Dendritic cell treated with granulocyte-macrophage colony-stimulating factor and Interleukin-4, amounts not matched to agents 40 ng/mL and 50 ng/mL, for 4 days (primary cell): ENCODE measurements around the gene ATP6V0A1.
"Not testable (repeated sequence)": the region's sequence is repeated elsewhere in the genome, so short reads cannot be mapped to it uniquely, and the experiment has no call there.

Source experiments
- H3K27ac Mint-ChIP-seq: one replicate; pipeline ENCODE4 v1.8.0; 2022; ENCODE audit warnings: mild to moderate bottlenecking, mixed read lengths
- H3K27me3 Mint-ChIP-seq: one replicate; pipeline ENCODE4 v1.8.0; 2022; ENCODE audit warnings: mild to moderate bottlenecking, mixed read lengths
- H3K36me3 Mint-ChIP-seq: one replicate; pipeline ENCODE4 v1.8.0; 2022; ENCODE audit warnings: low read depth, mixed read lengths
- H3K4me1 Mint-ChIP-seq: one replicate; pipeline ENCODE4 v1.8.0; 2022; ENCODE audit warnings: low read depth, mixed read lengths
- H3K4me3 Mint-ChIP-seq: one replicate; pipeline ENCODE4 v1.8.0; 2022; ENCODE audit warnings: mild to moderate bottlenecking, moderate library complexity, mixed read lengths
- H3K9me3 Mint-ChIP-seq: one replicate; pipeline ENCODE4 v1.8.0; 2022; ENCODE audit warnings: mixed read lengths
- intact Hi-C: fragments of 100-400 bp; cut with micrococcal nuclease; formaldehyde crosslinking; loops from one replicate; pipeline ENCODE4 v1.15.0; 2022

ATP6V0A1 gene

DNA sequence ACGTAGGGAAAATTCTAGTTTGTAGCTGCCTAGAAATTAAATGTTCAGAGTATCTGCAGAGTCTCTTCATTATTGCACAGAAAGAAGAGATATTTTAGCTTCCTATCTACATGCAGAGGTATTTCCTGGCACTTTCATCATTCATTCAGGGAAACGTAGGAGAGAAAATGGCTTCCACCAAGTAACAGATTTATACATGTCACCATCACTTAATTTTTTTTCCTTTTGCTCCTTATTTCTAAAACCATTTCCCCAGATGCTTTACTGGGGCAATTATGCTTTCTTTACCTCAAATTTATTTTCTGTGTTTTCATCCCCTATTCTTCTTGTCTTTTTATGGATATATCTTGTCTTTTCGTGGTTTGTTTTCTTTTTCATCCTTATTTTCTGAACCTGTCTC lies 18.5 kb downstream of the ATP6V0A1 start:
- Mint-ChIP-seq H3K4me3 (no peak overlapping the region), H3K27ac (no peak overlapping the region), H3K36me3 (peaks cover 96% of the 10 kb centered on the region), H3K9me3 (no peaks in the 10 kb centered on the region), H3K4me1 (peaks cover 34% of the 10 kb centered on the region), H3K27me3 (no peaks in the 10 kb centered on the region)
- intact Hi-C loops = no loop called here

DNA sequence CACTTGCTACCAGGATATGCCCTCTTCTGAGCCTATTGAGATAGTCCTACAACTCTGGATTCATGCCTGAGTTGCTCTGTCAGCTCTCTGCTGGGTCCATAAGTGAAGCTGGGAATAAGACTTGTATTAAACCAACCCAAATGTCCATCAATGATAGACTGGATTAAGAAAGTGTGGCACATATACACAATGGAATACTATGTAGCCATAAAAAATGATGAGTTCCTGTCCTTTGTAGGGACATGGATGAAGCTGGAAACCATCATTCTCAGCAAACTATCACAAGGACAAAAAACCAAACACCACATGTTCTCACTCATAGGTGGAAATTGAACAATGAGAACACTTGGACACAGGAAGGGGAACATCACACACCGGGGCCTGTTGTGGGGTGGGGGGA lies 19.1 kb downstream of the ATP6V0A1 start:
- H3K4me3 Mint-ChIP-seq, H3K9me3 Mint-ChIP-seq, H3K27me3 Mint-ChIP-seq, intact Hi-C loops, H3K27ac Mint-ChIP-seq: not testable (repeated sequence)
- Mint-ChIP-seq H3K36me3 (peaks cover 96% of the 10 kb centered on the region), H3K4me1 (peaks cover 34% of the 10 kb centered on the region)

DNA sequence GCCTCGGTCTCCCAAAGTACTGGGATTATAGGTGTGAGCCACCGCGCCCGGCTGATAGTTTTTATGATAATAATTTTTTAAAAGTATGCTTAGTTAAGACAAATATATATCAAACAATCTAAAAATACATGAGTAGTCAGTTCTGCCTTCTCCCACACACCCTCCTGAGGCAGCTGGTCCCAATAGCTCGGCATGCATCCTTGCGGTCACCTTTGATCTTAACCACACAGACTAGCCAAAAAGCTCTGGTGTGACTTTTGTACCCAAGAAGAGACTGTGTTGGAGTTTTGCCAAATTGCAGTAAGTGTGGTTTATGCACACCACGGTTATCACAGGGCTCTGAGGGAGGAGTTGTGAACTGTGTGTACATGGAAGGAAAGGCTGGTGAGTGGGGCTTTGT lies 25.6 kb downstream of the ATP6V0A1 start:
- Mint-ChIP-seq H3K27ac (no peak overlapping the region), H3K4me1 (no peaks in the 10 kb centered on the region), H3K27me3 (no peaks in the 10 kb centered on the region), H3K36me3 (peaks cover 100% of the 10 kb centered on the region), H3K9me3 (no peaks in the 10 kb centered on the region), H3K4me3 (no peak overlapping the region)
- intact Hi-C loops = no loop called here

DNA sequence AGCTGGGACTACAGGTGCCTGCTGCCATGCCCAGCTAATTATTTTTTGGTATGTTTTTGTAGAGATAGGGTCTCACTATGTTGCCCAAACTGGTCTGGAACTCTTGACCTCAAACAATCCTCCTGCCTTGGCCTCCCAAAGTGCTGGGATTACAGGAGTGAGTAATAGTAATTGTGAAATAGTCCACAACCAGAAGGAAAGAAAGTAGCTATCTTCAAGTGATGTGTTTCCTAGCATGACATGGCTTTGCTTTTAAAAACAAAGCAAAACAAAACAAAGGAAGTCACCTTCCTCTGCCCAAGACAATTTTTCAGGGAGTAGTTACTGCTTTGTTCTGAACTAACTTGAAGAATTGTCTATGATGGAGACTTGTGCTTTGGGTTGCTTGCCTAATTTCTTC lies 27.0 kb downstream of the ATP6V0A1 start:
- intact Hi-C loops = no loop called here
- no peak overlapping the region for H3K4me3 Mint-ChIP-seq
- H3K27ac Mint-ChIP-seq = no peak overlapping the region
- peaks cover 100% of the 10 kb centered on the region for H3K36me3 Mint-ChIP-seq
- no peaks in the 10 kb centered on the region for H3K9me3 Mint-ChIP-seq
- no peaks in the 10 kb centered on the region for H3K4me1 Mint-ChIP-seq
- no peaks in the 10 kb centered on the region for H3K27me3 Mint-ChIP-seq

DNA sequence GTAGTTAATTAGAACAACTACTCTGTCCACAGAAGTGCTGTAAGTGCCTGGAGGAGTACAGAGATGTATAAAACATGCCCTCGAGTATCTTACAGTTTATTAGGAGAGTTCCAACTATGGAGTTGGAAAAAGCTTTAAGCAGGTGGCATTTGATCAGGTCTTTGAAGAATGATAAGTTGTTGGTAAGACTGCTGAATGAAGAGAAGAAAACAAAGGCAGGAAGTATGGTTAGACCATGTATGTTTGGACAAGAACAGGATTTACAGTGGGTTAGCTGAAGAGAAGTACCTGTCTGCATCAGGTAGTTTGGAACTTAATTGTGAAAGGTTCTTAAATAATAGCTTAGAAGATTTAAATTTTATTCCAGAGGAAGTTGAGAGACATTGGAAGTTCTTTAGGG lies 29.4 kb downstream of the ATP6V0A1 start:
- peaks cover 100% of the 10 kb centered on the region for H3K36me3 Mint-ChIP-seq
- H3K9me3 Mint-ChIP-seq = no peaks in the 10 kb centered on the region
- intact Hi-C loops = no loop called here
- H3K27ac Mint-ChIP-seq = no peak overlapping the region
- no peak overlapping the region for H3K4me3 Mint-ChIP-seq
- no peaks in the 10 kb centered on the region for H3K4me1 Mint-ChIP-seq
- no peaks in the 10 kb centered on the region for H3K27me3 Mint-ChIP-seq

DNA sequence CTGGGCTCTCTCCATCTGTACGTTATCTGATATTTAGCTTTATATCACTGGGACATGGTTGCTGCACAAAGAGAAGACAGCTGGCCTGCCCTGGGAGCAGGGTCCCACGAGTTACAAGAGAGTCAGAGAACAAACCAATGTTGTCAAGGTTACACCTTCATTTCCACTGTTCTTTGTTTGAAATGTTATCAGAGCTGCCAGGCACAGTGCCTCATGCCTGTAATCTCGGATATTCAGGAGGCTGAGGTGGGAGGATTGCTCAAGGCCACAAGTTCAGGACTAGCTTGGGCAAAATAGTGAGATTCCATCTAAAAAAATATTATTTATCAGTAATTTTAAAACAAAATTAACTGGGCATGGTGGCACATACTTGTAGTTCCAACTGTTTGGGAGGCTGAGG lies 34.6 kb downstream of the ATP6V0A1 start:
- Mint-ChIP-seq H3K36me3 (peaks cover 100% of the 10 kb centered on the region), H3K4me1 (no peaks in the 10 kb centered on the region), H3K27ac (no peak overlapping the region), H3K4me3 (no peak overlapping the region), H3K9me3 (no peaks in the 10 kb centered on the region), H3K27me3 (no peaks in the 10 kb centered on the region)
- intact Hi-C loops = no loop called here

DNA sequence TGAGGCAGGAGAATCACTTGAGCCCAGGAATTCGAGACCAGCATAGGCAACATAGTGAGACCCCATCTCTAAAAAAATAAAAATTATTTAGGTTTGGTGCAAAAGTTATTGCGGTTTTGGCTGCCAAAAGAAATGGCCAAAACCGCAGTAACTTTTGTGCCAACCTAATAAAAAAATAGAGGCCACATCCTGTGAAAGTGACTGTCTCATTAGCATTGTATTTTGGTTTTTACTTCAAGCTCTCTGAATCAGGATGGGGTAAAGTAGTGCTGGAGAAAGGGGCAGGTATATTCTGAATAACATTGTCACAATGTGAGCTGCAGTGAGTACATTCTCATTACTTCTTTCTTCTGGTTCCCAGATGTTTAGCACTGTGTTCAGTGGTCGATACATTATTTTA lies 36.0 kb downstream of the ATP6V0A1 start:
- no peaks in the 10 kb centered on the region for H3K9me3 Mint-ChIP-seq
- H3K36me3 Mint-ChIP-seq = peaks cover 100% of the 10 kb centered on the region
- intact Hi-C loops = no loop called here
- H3K27me3 Mint-ChIP-seq = no peaks in the 10 kb centered on the region
- H3K4me3 Mint-ChIP-seq = no peak overlapping the region
- H3K27ac Mint-ChIP-seq = no peak overlapping the region
- no peaks in the 10 kb centered on the region for H3K4me1 Mint-ChIP-seq

DNA sequence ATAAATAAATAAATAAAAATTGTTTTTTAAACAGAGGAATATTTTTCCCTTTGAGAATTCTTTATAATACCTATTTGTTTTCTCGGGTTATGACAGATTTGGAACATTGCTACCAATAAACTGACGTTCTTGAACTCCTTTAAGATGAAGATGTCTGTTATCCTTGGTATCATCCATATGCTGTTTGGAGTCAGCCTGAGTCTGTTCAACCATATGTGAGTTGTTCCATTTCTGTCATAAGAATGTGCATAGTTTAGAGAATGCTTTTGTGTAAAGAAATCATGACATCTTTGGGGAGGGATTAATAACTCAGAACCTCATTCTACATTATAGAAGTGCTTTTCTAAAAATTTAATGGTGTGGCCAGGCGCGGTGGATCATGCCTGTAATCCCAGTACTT lies 40.1 kb downstream of the ATP6V0A1 start:
- intact Hi-C loops = no loop called here
- Mint-ChIP-seq H3K36me3 (peaks cover 100% of the 10 kb centered on the region), H3K27ac (no peak overlapping the region), H3K4me1 (no peaks in the 10 kb centered on the region), H3K27me3 (no peaks in the 10 kb centered on the region), H3K9me3 (no peaks in the 10 kb centered on the region), H3K4me3 (no peak overlapping the region)

DNA sequence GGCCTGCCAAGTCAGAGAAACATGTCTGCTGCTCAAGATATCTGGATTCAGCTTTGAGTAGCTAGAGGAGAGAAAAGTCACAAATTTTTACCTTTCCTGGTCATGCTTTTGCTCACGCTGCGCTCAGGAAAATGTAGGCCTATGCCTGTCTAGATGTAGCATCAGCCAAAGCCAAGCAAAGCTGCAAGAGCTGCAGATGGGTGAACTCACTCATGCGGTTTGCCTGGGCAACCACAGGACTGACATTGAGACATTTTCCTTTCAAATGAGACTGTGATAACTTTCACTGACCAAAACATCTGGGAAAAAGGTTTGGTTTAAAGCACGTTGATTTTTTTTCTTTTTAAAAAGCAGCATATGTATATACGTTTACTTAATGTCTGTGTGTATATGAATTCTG lies 43.4 kb downstream of the ATP6V0A1 start:
- intact Hi-C loops = no loop called here
- Mint-ChIP-seq H3K36me3 (peaks cover 100% of the 10 kb centered on the region), H3K4me1 (no peaks in the 10 kb centered on the region), H3K27ac (no peak overlapping the region), H3K4me3 (no peak overlapping the region), H3K9me3 (no peaks in the 10 kb centered on the region), H3K27me3 (no peaks in the 10 kb centered on the region)

DNA sequence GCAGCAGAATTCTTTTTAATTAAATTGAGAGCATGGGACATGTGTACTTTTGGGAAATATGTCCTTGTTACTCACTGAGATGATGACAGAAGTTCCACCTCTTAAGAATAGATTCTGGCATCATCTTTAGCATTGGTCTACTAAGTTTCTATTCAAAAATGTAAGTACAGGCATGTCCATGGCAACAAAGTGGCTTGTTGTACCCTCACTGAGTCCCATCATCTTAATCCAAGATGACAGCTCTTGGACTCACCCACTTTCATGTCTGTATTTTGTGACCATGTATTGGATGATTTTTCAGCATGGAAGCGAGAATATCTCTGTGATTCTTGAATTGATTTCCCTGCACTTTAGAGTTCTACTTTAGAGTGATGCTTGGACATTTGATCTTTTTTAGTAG lies 44.2 kb downstream of the ATP6V0A1 start:
- Mint-ChIP-seq H3K4me1 (no peaks in the 10 kb centered on the region), H3K36me3 (peaks cover 100% of the 10 kb centered on the region), H3K9me3 (no peaks in the 10 kb centered on the region), H3K4me3 (no peak overlapping the region), H3K27me3 (no peaks in the 10 kb centered on the region), H3K27ac (no peak overlapping the region)
- intact Hi-C loops = no loop called here

DNA sequence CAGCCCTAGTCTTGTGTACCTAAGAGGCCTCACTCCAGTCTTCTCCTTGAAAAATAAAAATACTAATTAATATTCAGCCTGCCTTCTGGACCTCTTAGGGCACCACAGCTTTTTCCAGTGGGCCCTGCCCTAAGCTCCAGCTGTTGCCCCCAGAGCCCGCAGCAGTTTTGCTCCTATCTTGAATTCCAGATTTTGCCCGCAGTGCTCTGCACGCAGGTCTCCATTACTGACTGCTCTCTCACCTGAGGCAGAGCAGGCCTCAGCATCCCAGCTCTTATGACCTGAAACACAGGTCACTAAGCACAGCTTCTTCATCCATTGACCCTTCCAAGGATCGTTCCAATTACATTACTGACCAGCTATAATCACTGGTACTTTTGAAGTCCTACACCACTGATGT lies 49.0 kb downstream of the ATP6V0A1 start:
- intact Hi-C loops = no loop called here
- Mint-ChIP-seq H3K27ac (no peak overlapping the region), H3K4me1 (peaks cover 19% of the 10 kb centered on the region)

DNA sequence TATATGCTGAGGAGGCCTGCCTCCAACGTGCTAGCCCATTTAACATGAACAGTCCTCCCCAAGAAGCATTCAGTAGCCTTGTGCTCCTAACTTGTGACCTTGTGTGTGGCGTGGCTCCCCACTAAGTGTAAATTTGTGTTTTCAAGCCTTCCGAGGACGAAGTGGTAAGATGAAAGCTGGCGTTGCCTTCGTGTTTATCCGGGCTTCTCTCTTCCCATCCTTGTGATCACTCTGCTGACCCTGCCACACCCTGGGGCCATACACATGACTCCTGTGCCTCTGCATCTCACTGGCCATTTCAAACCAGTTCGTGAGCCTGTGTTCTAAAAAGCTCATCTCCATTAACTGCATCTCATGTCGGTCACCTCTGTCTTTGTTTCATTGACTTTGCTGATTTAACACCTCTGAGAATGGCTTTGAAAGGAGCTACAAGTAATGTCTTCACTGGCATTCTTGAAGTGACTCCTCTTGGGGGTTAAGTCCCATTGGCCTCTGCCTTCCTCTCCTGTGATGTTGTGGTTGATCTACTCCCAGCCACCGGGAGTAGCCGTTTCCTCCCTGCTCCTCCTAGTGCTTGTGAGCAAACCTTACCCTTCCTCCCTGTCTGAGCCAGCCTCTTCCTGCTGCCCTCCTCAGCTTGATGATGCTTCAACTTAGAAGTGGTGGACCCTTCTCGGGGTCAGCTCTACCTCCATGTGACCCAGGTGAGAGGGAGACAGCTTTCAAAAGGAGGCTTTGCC lies 49.9 kb downstream of the ATP6V0A1 start:
- H3K36me3 Mint-ChIP-seq = peaks cover 100% of the 10 kb centered on the region
- no peak overlapping the region for H3K4me3 Mint-ChIP-seq
- H3K27me3 Mint-ChIP-seq = no peaks in the 10 kb centered on the region
- no peak overlapping the region for H3K27ac Mint-ChIP-seq
- H3K9me3 Mint-ChIP-seq = no peaks in the 10 kb centered on the region
- intact Hi-C loops = no loop called here
- peaks cover 19% of the 10 kb centered on the region for H3K4me1 Mint-ChIP-seq

More for the DNA sequence above, 49.0 kb downstream of the ATP6V0A1 start:
- Mint-ChIP-seq H3K27me3 (no peaks in the 10 kb centered on the region), H3K4me3 (no peak overlapping the region), H3K36me3 (peaks cover 100% of the 10 kb centered on the region), H3K9me3 (no peaks in the 10 kb centered on the region)

DNA sequence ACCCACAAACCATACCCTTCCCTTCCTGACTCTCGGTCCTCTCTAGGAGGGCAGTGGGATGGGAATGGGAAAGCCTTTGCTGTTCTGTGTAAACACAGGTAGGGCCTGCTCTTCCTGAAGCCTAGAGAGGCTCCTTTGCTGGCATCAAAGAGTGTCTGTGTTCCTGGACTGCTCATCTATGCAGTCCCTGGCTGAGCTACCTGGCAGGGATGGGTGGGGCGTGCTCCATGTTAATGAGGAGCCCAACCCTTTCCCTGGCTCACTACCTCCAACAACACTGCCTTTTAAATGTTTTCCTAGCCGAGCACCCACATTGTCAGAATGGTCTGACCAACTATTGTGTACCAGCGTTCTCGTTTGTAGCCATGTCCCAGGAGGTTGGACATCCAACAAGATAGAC lies 50.7 kb downstream of the ATP6V0A1 start:
- Mint-ChIP-seq H3K4me1 (peaks cover 19% of the 10 kb centered on the region), H3K27ac (no peak overlapping the region), H3K36me3 (peaks cover 100% of the 10 kb centered on the region), H3K9me3 (no peaks in the 10 kb centered on the region), H3K27me3 (no peaks in the 10 kb centered on the region), H3K4me3 (no peak overlapping the region)
- intact Hi-C loops = no loop called here

DNA sequence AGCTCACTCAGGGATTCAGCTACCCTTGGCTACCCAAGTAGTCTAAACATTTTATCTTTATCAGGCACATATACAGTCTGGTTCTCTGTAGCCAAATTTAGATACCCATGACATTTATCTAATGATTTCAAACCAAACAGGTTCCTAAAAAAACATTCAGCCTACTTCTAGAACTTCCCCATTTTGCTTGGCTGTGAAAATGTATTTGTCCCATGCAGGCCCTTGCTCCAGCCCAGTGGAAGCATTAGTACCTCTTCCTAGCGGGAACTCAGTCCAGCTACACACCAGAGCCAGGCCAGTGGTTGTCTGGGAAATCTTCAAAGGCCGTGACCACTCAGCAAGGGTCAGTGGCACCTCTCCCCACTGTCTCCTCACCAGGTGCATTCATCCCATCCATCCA lies 51.2 kb downstream of the ATP6V0A1 start:
- intact Hi-C loops = no loop called here
- H3K36me3 Mint-ChIP-seq = peaks cover 100% of the 10 kb centered on the region
- H3K9me3 Mint-ChIP-seq = no peaks in the 10 kb centered on the region
- H3K4me3 Mint-ChIP-seq = no peak overlapping the region
- H3K27me3 Mint-ChIP-seq = no peaks in the 10 kb centered on the region
- peaks cover 19% of the 10 kb centered on the region for H3K4me1 Mint-ChIP-seq
- no peak overlapping the region for H3K27ac Mint-ChIP-seq

DNA sequence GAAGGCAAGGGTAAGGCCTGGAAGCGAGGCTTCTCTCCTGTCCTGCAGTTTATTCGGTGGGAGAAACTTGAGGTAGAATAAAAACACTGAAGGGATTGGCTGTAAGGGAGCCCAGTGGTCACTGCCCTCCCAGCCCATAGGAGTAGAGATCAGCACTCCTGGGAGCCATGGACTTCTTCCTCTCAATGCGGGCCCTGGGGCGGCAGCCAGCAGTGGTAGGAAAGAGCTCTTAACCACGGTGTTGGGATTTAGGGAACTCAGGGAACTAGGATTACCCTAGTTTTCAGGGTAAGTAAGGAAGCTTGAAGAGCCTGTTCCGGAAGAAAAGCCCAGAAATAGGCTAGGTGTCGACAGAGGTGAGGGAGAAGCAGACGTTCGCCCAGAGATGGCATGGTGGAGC lies 53.6 kb downstream of the ATP6V0A1 start:
- Mint-ChIP-seq H3K27me3 (no peaks in the 10 kb centered on the region), H3K27ac (no peak overlapping the region), H3K4me1 (peaks cover 35% of the 10 kb centered on the region), H3K9me3 (no peaks in the 10 kb centered on the region), H3K36me3 (peaks cover 98% of the 10 kb centered on the region), H3K4me3 (no peak overlapping the region)
- intact Hi-C loops = no loop called here
